HepG2 (cell line): ENCODE measurements around the gene DOLK. TPM values are rescaled to one million over a fixed set of nuclear protein-coding genes. Genes with fewer than 3 reads are reported as not detected.
A peak's percentile ranks its signal among the peaks of the same experiment; 100 is the strongest.

ENCODE experiments used
- CEBPG ChIP-seq: IDR thresholded peaks from 2 replicates; pipeline ENCODE4 v1.6.1; 2016
- CENPBD1 ChIP-seq: sonication (generic); formaldehyde crosslinking; IDR thresholded peaks from 2 replicates; pipeline ENCODE4 v1.8.0; 2022; ENCODE audit warnings: missing genetic modification reagents, low read depth, mild to moderate bottlenecking, borderline replicate concordance
- ESRRA ChIP-seq: sonication (generic); formaldehyde crosslinking; IDR thresholded peaks from 2 replicates; pipeline ENCODE4 v1.5.1; 2020; ENCODE audit warnings: mild to moderate bottlenecking, low read depth, missing genetic modification reagents
- FOXK1 ChIP-seq: sonication (generic); formaldehyde crosslinking; IDR thresholded peaks from 2 replicates; pipeline ENCODE4 v1.4.0; 2020; ENCODE audit warnings: low read depth, missing genetic modification reagents, borderline replicate concordance
- FOXP4 ChIP-seq: sonication (generic); formaldehyde crosslinking; IDR thresholded peaks from 2 replicates; pipeline ENCODE4 v1.4.0; 2020; ENCODE audit warnings: missing genetic modification reagents
- SALL2 ChIP-seq: sonication (generic); formaldehyde crosslinking; IDR thresholded peaks from 2 replicates; pipeline ENCODE4 v1.8.1; 2023; ENCODE audit warnings: mild to moderate bottlenecking, missing genetic modification reagents, inconsistent platforms
- TARDBP ChIP-seq: sonication (generic); formaldehyde crosslinking; IDR thresholded peaks from 2 replicates; pipeline ENCODE4 v1.8.0; 2022; ENCODE audit warnings: mild to moderate bottlenecking, missing genetic modification reagents
- TFDP2 ChIP-seq: sonication (generic); formaldehyde crosslinking; IDR thresholded peaks from 2 replicates; pipeline ENCODE4 v1.4.0; 2020; ENCODE audit warnings: missing genetic modification reagents
- TIGD3 ChIP-seq: sonication (generic); formaldehyde crosslinking; IDR thresholded peaks from 2 replicates; pipeline ENCODE4 v1.5.1; 2020; ENCODE audit warnings: mild to moderate bottlenecking, missing genetic modification reagents, borderline replicate concordance
- ZBTB21 ChIP-seq: sonication (generic); formaldehyde crosslinking; IDR thresholded peaks from 2 replicates; pipeline ENCODE4 v1.4.0; 2020; ENCODE audit warnings: missing genetic modification reagents
- ZC3H13 ChIP-seq: sonication (generic); formaldehyde crosslinking; IDR thresholded peaks from 2 replicates; pipeline ENCODE4 v1.8.1; 2023; ENCODE audit warnings: mild to moderate bottlenecking, missing genetic modification reagents, moderate library complexity
- ZIK1 ChIP-seq: sonication (generic); formaldehyde crosslinking; IDR thresholded peaks from 2 replicates; pipeline ENCODE4 v1.5.0; 2020; ENCODE audit warnings: mild to moderate bottlenecking, low read depth, missing genetic modification reagents, borderline replicate concordance
- ZNF18 ChIP-seq: sonication (generic); formaldehyde crosslinking; IDR thresholded peaks from 2 replicates; pipeline ENCODE4 v1.8.0; 2022; ENCODE audit warnings: mild to moderate bottlenecking, missing genetic modification reagents; ENCODE audit not compliant: insufficient replicate concordance
- ZNF609 ChIP-seq: sonication (generic); formaldehyde crosslinking; IDR thresholded peaks from 2 replicates; pipeline ENCODE4 v1.4.0; 2020; ENCODE audit warnings: mild to moderate bottlenecking, missing genetic modification reagents, borderline replicate concordance
- ZNF747 ChIP-seq: sonication (generic); formaldehyde crosslinking; IDR thresholded peaks from 2 replicates; pipeline ENCODE4 v1.8.1; 2023; ENCODE audit warnings: missing genetic modification reagents, mild to moderate bottlenecking, borderline replicate concordance
- ZSCAN9 ChIP-seq: IDR thresholded peaks from 2 replicates; pipeline ENCODE4 v1.6.1; 2016; ENCODE audit warnings: borderline replicate concordance
- polyA plus RNA-seq, 8 experiments: library from polyadenylated mRNA; depleted of rRNA in 3 of 8; stranded (reverse) in 7 of 8; unstranded in 1 of 8; fragments of >200 nt; fragmentation: Illumina TruSeq in 4 of 8; extraction: Trizol in 4 of 8; gene quantifications; 2 replicates each; pipeline versions ENCODE4 v1.2.1 to v1.2.3, GENCODE V29; 2011 to 2016; ENCODE audit warnings: low read depth in 4 of 8, missing spikeins in 1 of 8, mixed read lengths in 1 of 8; ENCODE audit not compliant: insufficient read depth in 1 of 8
- total RNA-seq, 5 experiments: library from RNA; depleted of rRNA; stranded (reverse); fragments of >200 nt; fragmentation: Illumina TruSeq; extraction: Trizol; gene quantifications; 2 replicates each; pipeline ENCODE4 v1.2.3, GENCODE V29; 2016; ENCODE audit warnings: low read depth in 1 of 5

The DOLK gene
- total and polyA plus RNA-seq, 2 of the 13 experiments (the other 11 are each of a cell fraction or from before 2014, with no cell fraction given), result 15.4 to 18.7 TPM

- TF ChIP-seq FOXP4 (CRISPR knock-in tag) (no peak), ZNF609 (CRISPR knock-in tag) (0 out of 2 replicates have a peak, but pooled peaks have one; percentile 17), ZNF18 (CRISPR knock-in tag) (peak; percentile 58), TIGD3 (CRISPR knock-in tag) (no peak), ZSCAN9 (no peak), CENPBD1 (no peak), CEBPG (CRISPR knock-in tag) (no peak), TARDBP (CRISPR knock-in tag) (peak; percentile 38; the same call in 1 of the 2 replicates), ESRRA (CRISPR knock-in tag) (no peak), ZIK1 (CRISPR knock-in tag) (no peak), ZNF747 (CRISPR knock-in tag) (no peak), TFDP2 (no peak), SALL2 (CRISPR knock-in tag) (no peak), ZC3H13 (CRISPR knock-in tag) (no peak), ZBTB21 (CRISPR knock-in tag) (no peak), FOXK1 (CRISPR knock-in tag) (no peak)
Measured at GRCh38 chr9:128913048-128913900, 34.1 kb downstream of the DOLK start (continued).
